GM19397 (cell line): Measurements from ENCODE around the gene RAB3B.
"Not testable (repeated sequence)": the region's sequence is repeated elsewhere in the genome, so short reads cannot be mapped to it uniquely, and the experiment has no call there.

Source experiments
- ATAC-seq: cut with Tn5 transposase; IDR thresholded peaks from one replicate; pipeline ENCODE4 v1.9.1; 2021; ENCODE audit warnings: mild to moderate bottlenecking, moderate library complexity; ENCODE audit not compliant: unreplicated experiment

Gene RAB3B

GRCh38 chr1:51922040-51922439, 68.5 kb downstream of the RAB3B start:
- no peak for ATAC-seq

GRCh38 chr1:51920130-51920529, 70.4 kb downstream of the RAB3B start:
- no peak for ATAC-seq

- no peak for ATAC-seq
Observed at GRCh38 chr1:51919684-51920083, 70.8 kb downstream of the RAB3B start.

- ATAC-seq: no peak
Observed at GRCh38 chr1:51916587-51917405, 73.7 kb downstream of the RAB3B start.

DNA sequence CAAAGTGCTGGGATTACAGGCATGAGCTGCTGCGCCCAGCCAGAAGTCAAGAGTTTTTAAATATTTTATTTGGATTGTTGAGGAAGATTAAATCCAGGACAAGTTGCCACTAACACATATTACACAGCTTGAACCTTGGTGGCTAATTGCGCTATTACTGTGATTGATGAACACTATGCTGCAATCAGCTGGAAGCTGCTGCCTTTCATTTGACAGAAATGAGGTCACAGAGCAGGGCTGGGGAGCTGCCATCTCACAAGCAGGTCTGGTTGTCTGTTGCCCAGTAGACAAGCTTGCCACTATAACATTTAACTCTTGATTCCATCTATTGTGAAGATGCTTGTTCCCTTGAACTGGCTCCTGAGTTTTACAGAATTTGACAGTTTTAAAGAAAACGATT, 74.5 kb downstream of the RAB3B start:
- ATAC-seq: no peak

DNA sequence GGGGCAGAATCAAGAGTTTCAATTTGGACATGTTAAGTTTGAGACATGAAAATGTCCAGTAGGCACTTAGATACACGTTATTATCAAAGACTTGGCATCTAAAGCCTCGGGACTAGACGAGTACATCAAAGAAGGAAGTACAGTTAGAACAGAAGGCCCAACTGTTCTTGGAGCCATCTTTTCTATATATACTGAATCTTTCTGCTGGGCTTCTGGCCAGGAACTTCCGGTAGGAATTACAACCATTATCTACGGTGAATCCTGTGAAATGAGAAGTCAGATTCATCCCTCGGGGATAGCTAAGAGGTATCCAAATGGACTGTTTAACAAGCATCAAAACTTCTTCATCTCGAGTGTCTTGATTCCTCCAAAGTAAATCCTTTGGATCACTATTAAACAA, 77.6 kb downstream of the RAB3B start:
- no peak for ATAC-seq

- ATAC-seq: no peak
Observed at GRCh38 chr1:51910221-51911000, 80.1 kb downstream of the RAB3B start.

DNA sequence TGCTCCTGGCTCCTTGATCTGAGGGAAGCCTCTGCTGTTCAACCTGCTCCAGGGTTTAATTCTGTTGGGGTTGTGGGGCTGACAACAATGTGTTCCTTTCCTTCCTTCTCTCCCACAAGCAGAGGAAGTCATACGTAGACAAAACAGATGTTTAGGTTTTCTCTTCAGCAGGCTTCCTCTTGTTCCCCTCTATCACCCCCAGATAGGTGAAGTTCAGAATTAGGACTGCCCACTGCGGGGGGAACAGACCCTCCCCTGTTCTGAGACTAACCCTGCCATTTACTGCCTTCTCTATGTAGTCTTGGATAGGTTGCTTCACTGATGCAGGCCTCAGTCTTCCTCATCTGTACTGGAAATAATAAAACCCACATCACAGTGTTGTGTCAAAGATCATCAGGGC, 82.0 kb downstream of the RAB3B start:
- ATAC-seq: no peak

- no peak for ATAC-seq
Observed at GRCh38 chr1:51907079-51907702, 83.3 kb downstream of the RAB3B start.

- ATAC-seq: no peak
Observed at GRCh38 chr1:51906306-51907078, 84.0 kb downstream of the RAB3B start.

- ATAC-seq: no peak
Observed at GRCh38 chr1:51902456-51902855, 88.0 kb downstream of the RAB3B start.

DNA sequence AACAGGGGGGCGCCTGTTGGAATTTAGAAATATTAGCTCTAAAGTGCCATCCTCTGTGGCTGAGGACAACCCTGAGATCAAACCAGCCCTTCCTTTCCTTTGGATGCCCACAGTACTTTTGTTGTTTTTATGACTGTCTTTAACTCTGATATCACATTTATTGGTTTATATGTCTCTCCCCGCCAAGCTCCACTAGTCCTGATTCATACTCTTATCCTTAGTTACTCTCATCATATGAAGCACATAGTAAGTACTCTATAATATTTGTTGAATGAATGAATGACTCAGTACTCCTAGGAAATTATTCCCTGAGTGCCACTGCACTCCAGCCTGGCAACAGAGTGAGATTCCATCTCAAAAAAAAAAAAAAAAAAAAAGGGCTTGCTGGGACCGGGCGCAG, 89.3 kb downstream of the RAB3B start:
- ATAC-seq: no peak

- ATAC-seq: no peak
Observed at GRCh38 chr1:51899022-51899421, 91.5 kb downstream of the RAB3B start.

GRCh38 chr1:51898090-51898734, 92.3 kb downstream of the RAB3B start:
- ATAC-seq: no peak

DNA sequence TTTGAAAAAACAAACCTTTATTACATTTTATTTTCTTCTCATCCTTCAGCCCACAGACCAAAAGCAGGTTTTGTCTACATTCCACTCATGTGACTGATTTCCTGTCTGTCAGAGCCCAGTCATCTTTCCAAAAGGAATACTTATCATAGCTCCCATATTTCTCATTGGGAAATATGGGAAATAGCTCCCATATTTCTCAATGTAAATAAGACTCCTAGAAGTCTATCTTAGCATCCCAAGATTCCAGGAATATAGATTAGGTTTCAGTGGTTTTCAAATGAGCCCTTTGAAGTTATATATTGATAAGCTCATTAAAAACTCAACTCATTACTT, 92.8 kb downstream of the RAB3B start:
- ATAC-seq: no peak

DNA sequence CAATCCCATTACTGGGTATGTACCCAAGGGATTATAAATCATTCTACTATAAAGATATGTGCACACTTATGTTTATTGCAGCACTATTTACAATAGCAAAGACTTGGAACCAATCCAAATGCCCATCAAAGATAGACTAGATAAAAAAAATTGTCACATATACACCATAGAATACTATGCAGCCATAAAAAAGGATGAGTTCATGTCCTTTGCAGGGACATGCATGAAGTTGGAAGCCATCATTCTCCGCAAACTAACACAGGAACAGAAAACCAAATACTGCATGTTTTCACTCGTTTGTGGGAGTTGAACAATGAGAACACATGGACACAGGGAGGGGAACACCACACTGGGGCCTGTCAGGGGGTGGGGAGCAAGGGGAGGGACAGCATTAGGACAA, 95.8 kb downstream of the RAB3B start:
- not testable (repeated sequence) for ATAC-seq

GRCh38 chr1:51878616-51879336, 111.7 kb downstream of the RAB3B start, which contains the start of gene NRDC:
NRDC (minus strand) TSS chr1:51878727; CDS start chr1:51878615, 112 bp downstream.
- ATAC-seq: peak; percentile 93

DNA sequence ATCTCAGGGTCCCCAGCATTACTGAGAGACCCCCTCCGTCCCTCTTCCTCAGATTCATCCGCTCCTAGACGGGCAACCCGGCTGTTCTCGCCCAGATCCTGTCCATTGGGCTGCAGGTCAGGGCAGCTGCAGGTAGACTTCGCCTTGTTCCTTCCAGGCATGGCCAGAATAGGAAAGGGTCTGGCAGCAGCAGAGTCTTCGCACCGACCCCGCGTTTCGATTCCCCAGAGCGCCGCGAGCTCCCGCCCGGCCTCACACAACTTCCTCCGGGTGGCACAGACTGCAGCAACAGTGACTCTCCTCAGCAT, 112.2 kb downstream of the RAB3B start:
- peak; percentile 29 for ATAC-seq

- peak; percentile 1 for ATAC-seq
Observed at GRCh38 chr1:51877434-51878307, 112.8 kb downstream of the RAB3B start.
